ENCODE data around the gene OR2C3.
"Not testable (repeated sequence)": the region's sequence is repeated elsewhere in the genome, so short reads cannot be mapped to it uniquely, and the experiment has no call there.

OR2C3 gene

GRCh38 chr1:247517795-247518612, 18.2 kb downstream of the OR2C3 start:
- peak in 1 of 3 experiments; percentile 11 for DNase-seq (ENCODE audit: low read depth in 3 of 3)

- DNase-seq (ENCODE audit: low read depth in 3 of 3) = no peak
Observed at GRCh38 chr1:247506831-247507230, 29.4 kb downstream of the OR2C3 start.

- no peak for DNase-seq (ENCODE audit: low read depth in 3 of 3)
Observed at GRCh38 chr1:247500865-247501264, 35.4 kb downstream of the OR2C3 start.

- DNase-seq (ENCODE audit: low read depth in 3 of 3) = no peak
Observed at GRCh38 chr1:247496581-247497285, 39.5 kb downstream of the OR2C3 start.

GRCh38 chr1:247494767-247495166, 41.5 kb downstream of the OR2C3 start:
- DNase-seq (ENCODE audit: low read depth in 3 of 3) = no peak

GRCh38 chr1:247493106-247493505, 43.1 kb downstream of the OR2C3 start:
- no peak for DNase-seq (ENCODE audit: low read depth in 3 of 3)

- no peak for DNase-seq (ENCODE audit: low read depth in 3 of 3)
Observed at GRCh38 chr1:247491328-247491727, 44.9 kb downstream of the OR2C3 start.

- DNase-seq (ENCODE audit: low read depth in 3 of 3) = peak in 1 of 3 experiments; percentile 5
Observed at GRCh38 chr1:247487057-247487456, 49.2 kb downstream of the OR2C3 start.

GRCh38 chr1:247482747-247483146, 53.5 kb downstream of the OR2C3 start:
- no peak for DNase-seq (ENCODE audit: low read depth in 3 of 3)

- not testable (repeated sequence) for DNase-seq (ENCODE audit: low read depth in 3 of 3)
Observed at GRCh38 chr1:247476328-247477058, 59.7 kb downstream of the OR2C3 start.

- DNase-seq (ENCODE audit: low read depth in 3 of 3) = no peak
Observed at GRCh38 chr1:247475793-247476192, 60.4 kb downstream of the OR2C3 start.

All from stimulated activated CD4-positive, alpha-beta T cell treated with anti-CD3 and anti-CD28 coated beads, TNF-alpha, amount 100 ng/mL, for 24 hours (primary cell).